ENCODE measurements around the gene INS.

- TF ChIP-seq EGR1 (IDR thresholded peaks at IDR 0.05; ENCODE audit: low read depth in 2 of 2) (no peak), REST (IDR thresholded peaks at IDR 0.05) (peak; percentile 77), FOXA1 (IDR thresholded peaks at IDR 0.05) (no peak), CTCF (IDR thresholded peaks at IDR 0.05; ENCODE audit: low read depth, low read length, missing input control) (no peak), GABPA (IDR thresholded peaks at IDR 0.05 in 1 of 2, conservative IDR thresholded peaks at IDR 0.05 in 1 of 2) (peak in 1 of 2 donors; percentile 60), JUND (IDR thresholded peaks at IDR 0.05) (no peak)
These were observed 2.7 kb downstream of the INS start for GRCh38 chr11:2158296-2158737.

All from liver (tissue), 3 donors.